Aorta (tissue), 5 donors: ENCODE measurements around the gene UCK2. TPM values are rescaled to one million over a fixed set of nuclear protein-coding genes. Genes with fewer than 3 reads are reported as not detected.

Source experiments
- ATAC-seq: fragments of 200-7000 bp; cut with Tn5 transposase; one replicate; pipeline ENCODE4 v1.9.1; 2022; ENCODE audit warnings: moderate library complexity; ENCODE audit not compliant: low FRiP score
- DNase-seq, 2 donors: peaks; one replicate each; pipeline ENCODE4 v3.0.0-alpha.2; 2020
- H3K27ac ChIP-seq, 2 donors: one replicate each; pipeline ENCODE4 v1.5.1; 2013; ENCODE audit warnings: low read length in 2 of 2, mild to moderate bottlenecking in 2 of 2, moderate library complexity in 2 of 2, control low read depth in 1 of 2, inconsistent platforms in 1 of 2, low read depth in 1 of 2
- H3K27me3 ChIP-seq, 2 donors: one replicate each; pipeline ENCODE4 v1.6.1; 2013; ENCODE audit warnings: control low read depth in 1 of 2, low read length in 1 of 2, mild to moderate bottlenecking in 1 of 2, moderate library complexity in 1 of 2; ENCODE audit not compliant: insufficient read depth in 2 of 2, control insufficient read depth in 1 of 2
- H3K36me3 ChIP-seq, 2 donors: one replicate each; pipeline ENCODE4 v1.6.1; 2013; ENCODE audit warnings: control low read depth in 1 of 2, low read length in 1 of 2, mild to moderate bottlenecking in 1 of 2; ENCODE audit not compliant: insufficient read depth in 2 of 2, control insufficient read depth in 1 of 2
- H3K4me1 ChIP-seq, 2 donors: one replicate each; pipeline ENCODE4 v1.6.1; 2013; ENCODE audit warnings: low read length in 2 of 2, control low read depth in 1 of 2, mild to moderate bottlenecking in 1 of 2, moderate library complexity in 1 of 2; ENCODE audit not compliant: insufficient read depth in 2 of 2, control insufficient read depth in 1 of 2
- H3K4me3 ChIP-seq, 2 donors: one replicate each; pipeline ENCODE4 v1.5.1; 2013; ENCODE audit warnings: low read length in 2 of 2, control low read depth in 1 of 2, mild to moderate bottlenecking in 1 of 2
- H3K9me3 ChIP-seq: one replicate; pipeline ENCODE4 v1.6.1; 2013; ENCODE audit warnings: mild to moderate bottlenecking, low read length; ENCODE audit not compliant: control insufficient read depth
- WGBS, 2 donors: extraction: QIAGEN DNeasy Blood & Tissue Kit; methylation state at CpG; one replicate each; pipeline ENCODE4 v1.1.7; 2013; 5-methylcytosine and 5-hydroxymethylcytosine counted together
- intact Hi-C, 2 donors: fragments of 100-400 bp; cut with DNase I; formaldehyde crosslinking; loops; one replicate each; pipeline versions ENCODE4 v1.14.2 to v1.15.0; 2022
- polyA plus RNA-seq, 2 donors: library from polyadenylated mRNA; stranded (reverse); fragments of 200-250 nt; gene quantifications; one replicate each; pipeline ENCODE4 v1.2.3, GENCODE V29; 2013
- total RNA-seq, 2 donors: library from RNA; stranded (reverse); fragmentation: NEBNext Ultra II Directional; extraction: Animal tissue kit (Norgen Biotek cat#: 25700); gene quantifications; one replicate each; pipeline ENCODE4 v1.2.1, GENCODE V29; 2021
- donor health status: healthy with polysubstance abuse.
- donor health status: Bipolar disorder and iron deficiency.
- donor health status: DM: no; HTN: no; CAD: no.
- donor health status: DM: no; HTN: no; CAD: no.
- donor health status: DM: yes; HTN: yes; CAD: no.

Gene UCK2
- total and polyA plus RNA-seq, 4 donors, result 7.2 to 31.1 (median 19.9) TPM

- 84 to 89% methylated on average over 4 of the region's 4 CpGs for WGBS, 2 donors
- H3K9me3 ChIP-seq, result no peaks in the 10 kb centered on the region
- no peak overlapping the region for H3K4me3 ChIP-seq
- no peaks in the 10 kb centered on the region for H3K27me3 ChIP-seq
- H3K4me1 ChIP-seq, result no peaks in the 10 kb centered on the region
- no peak overlapping the region for H3K27ac ChIP-seq
- ATAC-seq, result no peak
- H3K36me3 ChIP-seq, result no peaks in the 10 kb centered on the region
- intact Hi-C loops, result loop anchor here (2.0 to 10.0 kb wide), 5 partner anchors 61 to 198 kb away; partner anchors contain the start of genes MGST3 (in 1 of the 2) and TMCO1 (in 1 of the 2)
- no peak for DNase-seq
These were observed 2.5 kb downstream of the UCK2 start for GRCh38 chr1:165829888-165830287.

- no peak for DNase-seq
- Histone ChIP-seq H3K4me3 (no peak overlapping the region), H3K36me3 (no peaks in the 10 kb centered on the region), H3K27me3 (no peaks in the 10 kb centered on the region), H3K27ac (no peak overlapping the region), H3K9me3 (no peaks in the 10 kb centered on the region), H3K4me1 (no peaks in the 10 kb centered on the region)
- no peak for ATAC-seq
- 99 to 100% methylated on average over 3 of the region's 3 CpGs for WGBS, 2 donors
- intact Hi-C loops, result no loop called here
These were observed 3.7 kb downstream of the UCK2 start for GRCh38 chr1:165831146-165831545.

- Histone ChIP-seq H3K4me1 (no peaks in the 10 kb centered on the region), H3K9me3 (no peaks in the 10 kb centered on the region), H3K27ac (no peak overlapping the region), H3K36me3 (no peaks in the 10 kb centered on the region), H3K27me3 (no peaks in the 10 kb centered on the region), H3K4me3 (no peak overlapping the region)
- DNase-seq (no peak), ATAC-seq (no peak)
- intact Hi-C loops, result no loop called here
- 82 to 85% methylated on average over 9 of the region's 9 CpGs for WGBS, 2 donors
These were observed 5.5 kb downstream of the UCK2 start for GRCh38 chr1:165832902-165833301.

GRCh38 chr1:165833358-165833757 is 5.9 kb downstream of the UCK2 start:
- Histone ChIP-seq H3K4me1 (no peaks in the 10 kb centered on the region), H3K4me3 (no peak overlapping the region), H3K27ac (no peak overlapping the region), H3K27me3 (no peaks in the 10 kb centered on the region), H3K9me3 (no peaks in the 10 kb centered on the region), H3K36me3 (no peaks in the 10 kb centered on the region)
- WGBS, 2 donors, result 77 to 82% methylated on average over 2 of the region's 2 CpGs
- no peak for ATAC-seq
- no peak for DNase-seq
- intact Hi-C loops, result no loop called here

- 89 to 95% methylated on average over 1 of the region's 1 CpG for WGBS, 2 donors
- no peak for ATAC-seq
- DNase-seq, result no peak
- Histone ChIP-seq H3K27ac (no peak overlapping the region), H3K4me3 (no peak overlapping the region), H3K36me3 (no peaks in the 10 kb centered on the region), H3K27me3 (no peaks in the 10 kb centered on the region), H3K4me1 (no peaks in the 10 kb centered on the region), H3K9me3 (no peaks in the 10 kb centered on the region)
- intact Hi-C loops, result no loop called here
These were observed 6.8 kb downstream of the UCK2 start for GRCh38 chr1:165834229-165834628.

- 90 to 93% methylated on average over 3 of the region's 3 CpGs for WGBS, 2 donors
- intact Hi-C loops, result no loop called here
These were observed 7.5 kb downstream of the UCK2 start for GRCh38 chr1:165834881-165835280.

GRCh38 chr1:165836664-165837482 is 9.5 kb downstream of the UCK2 start:
- ATAC-seq (no peak), DNase-seq (no peak)
- H3K27me3 ChIP-seq, result no peaks in the 10 kb centered on the region
- no peaks in the 10 kb centered on the region for H3K4me1 ChIP-seq
- 86 to 90% methylated on average over 6 of the region's 6 CpGs for WGBS, 2 donors
- H3K9me3 ChIP-seq, result no peaks in the 10 kb centered on the region
- H3K36me3 ChIP-seq, result no peaks in the 10 kb centered on the region
- intact Hi-C loops, result no loop called here
- H3K4me3 ChIP-seq, result no peak overlapping the region
- no peak overlapping the region for H3K27ac ChIP-seq

More at GRCh38 chr1:165834881-165835280, 7.5 kb downstream of the UCK2 start:
- H3K4me1 ChIP-seq, result no peaks in the 10 kb centered on the region
- H3K4me3 ChIP-seq, result no peak overlapping the region
- H3K27ac ChIP-seq, result no peak overlapping the region
- H3K9me3 ChIP-seq, result no peaks in the 10 kb centered on the region
- DNase-seq (no peak), ATAC-seq (no peak)
- H3K36me3 ChIP-seq, result no peaks in the 10 kb centered on the region
- no peaks in the 10 kb centered on the region for H3K27me3 ChIP-seq

- peaks cover 0 to 2% of the 10 kb centered on the region in 2 donors for H3K4me1 ChIP-seq
- ATAC-seq (no peak), DNase-seq (no peak)
- H3K27ac ChIP-seq, result no peak overlapping the region
- 40 to 43% methylated on average over 6 of the region's 6 CpGs for WGBS, 2 donors
- no peaks in the 10 kb centered on the region for H3K9me3 ChIP-seq
- no peaks in the 10 kb centered on the region for H3K27me3 ChIP-seq
- H3K36me3 ChIP-seq, result no peaks in the 10 kb centered on the region
- H3K4me3 ChIP-seq, result no peak overlapping the region
- intact Hi-C loops, result no loop called here
These were observed 10.5 kb downstream of the UCK2 start for GRCh38 chr1:165837838-165838364.

GRCh38 chr1:165840423-165840822 is 13.0 kb downstream of the UCK2 start:
- 90 to 95% methylated on average over 4 of the region's 4 CpGs for WGBS, 2 donors
- H3K4me3 ChIP-seq, result no peak overlapping the region
- no peaks in the 10 kb centered on the region for H3K9me3 ChIP-seq
- no peaks in the 10 kb centered on the region for H3K36me3 ChIP-seq
- H3K4me1 ChIP-seq, result peaks cover 0 to 4% of the 10 kb centered on the region in 2 donors
- H3K27ac ChIP-seq, result no peak overlapping the region
- intact Hi-C loops, result no loop called here
- no peak for ATAC-seq
- no peaks in the 10 kb centered on the region for H3K27me3 ChIP-seq
- no peak for DNase-seq
